HG03066 (cell line): Measurements from ENCODE around the gene PPP1R2.

Source experiments
- ATAC-seq: cut with Tn5 transposase; IDR thresholded peaks from one replicate; pipeline ENCODE4 v1.9.1; 2021; ENCODE audit warnings: low read depth; ENCODE audit not compliant: unreplicated experiment

The PPP1R2 gene

GRCh38 chr3:195466251-195466650 is 76.9 kb downstream of the PPP1R2 start:
- ATAC-seq = no peak
